GM23248 (cell line): Measurements from ENCODE around the gene MAP3K19. TPM values are rescaled to one million over a fixed set of nuclear protein-coding genes. Genes with fewer than 3 reads are reported as not detected.
"Not testable (repeated sequence)": the region's sequence is repeated elsewhere in the genome, so short reads cannot be mapped to it uniquely, and the experiment has no call there.

Source experiments
- DNase-seq: peaks from one replicate; pipeline ENCODE4 v3.0.0-alpha.2; 2015
- H2AFZ ChIP-seq: fragments of 200-600 bp; sonication (generic); 2 replicates; pipeline ENCODE4 v1.6.1; 2016; ENCODE audit warnings: antibody characterized with exemption
- H3F3A ChIP-seq: fragments of 200-600 bp; sonication (generic); 2 replicates; pipeline ENCODE4 v1.6.1; 2016; ENCODE audit warnings: mild to moderate bottlenecking, antibody characterized with exemption, mixed run types; ENCODE audit not compliant: insufficient read depth
- H3K27ac ChIP-seq: fragments of 200-600 bp; sonication (generic); 2 replicates; pipeline ENCODE4 v1.5.1; 2016; ENCODE audit warnings: mild to moderate bottlenecking
- H3K27me3 ChIP-seq: fragments of 200-600 bp; sonication (generic); replicated peaks from 2 replicates; pipeline ENCODE4 v1.6.1; 2016; ENCODE audit warnings: mild to moderate bottlenecking; ENCODE audit not compliant: insufficient read depth
- H3K36me3 ChIP-seq: fragments of 200-600 bp; sonication (generic); 2 replicates; pipeline ENCODE4 v1.6.1; 2016; ENCODE audit warnings: low read depth, mild to moderate bottlenecking
- H3K4me1 ChIP-seq: fragments of 200-600 bp; sonication (generic); 2 replicates; pipeline ENCODE4 v1.6.1; 2016; ENCODE audit warnings: mild to moderate bottlenecking; ENCODE audit not compliant: insufficient read depth
- H3K4me2 ChIP-seq: fragments of 200-600 bp; sonication (generic); one replicate; pipeline ENCODE4 v1.6.1; 2016; ENCODE audit warnings: mild to moderate bottlenecking; ENCODE audit not compliant: unreplicated experiment
- H3K4me3 ChIP-seq: fragments of 200-600 bp; sonication (generic); 2 replicates; pipeline ENCODE4 v1.5.1; 2016; ENCODE audit warnings: mild to moderate bottlenecking
- H3K79me2 ChIP-seq: fragments of 200-600 bp; sonication (generic); 2 replicates; pipeline ENCODE4 v1.6.1; 2016; ENCODE audit warnings: mild to moderate bottlenecking; ENCODE audit not compliant: insufficient read depth
- H3K9ac ChIP-seq: fragments of 200-600 bp; sonication (generic); 2 replicates; pipeline ENCODE4 v1.6.1; 2016; ENCODE audit warnings: mild to moderate bottlenecking
- H3K9me2 ChIP-seq: fragments of 200-600 bp; sonication (generic); 2 replicates; pipeline ENCODE4 v1.6.1; 2016; ENCODE audit warnings: mixed run types, mild to moderate bottlenecking, moderate library complexity; ENCODE audit not compliant: insufficient read depth
- H3K9me3 ChIP-seq: fragments of 200-600 bp; sonication (generic); one replicate; pipeline ENCODE4 v1.6.1; 2017; ENCODE audit warnings: low read depth
- H4K20me1 ChIP-seq: fragments of 200-600 bp; sonication (generic); 2 replicates; pipeline ENCODE4 v1.6.0; 2016; ENCODE audit not compliant: insufficient read depth
- EZH2 ChIP-seq: fragments of 200-600 bp; sonication (generic); IDR thresholded peaks from 2 replicates; pipeline ENCODE4 v1.6.1; 2018; ENCODE audit warnings: antibody characterized with exemption, mild to moderate bottlenecking; ENCODE audit not compliant: insufficient read depth, poor library complexity, severe bottlenecking
- EZH2phosphoT487 ChIP-seq: fragments of 200-600 bp; sonication (generic); IDR thresholded peaks from 2 replicates; pipeline ENCODE4 v1.6.1; 2018; ENCODE audit warnings: antibody characterized with exemption, moderate library complexity, mild to moderate bottlenecking, low read depth; ENCODE audit not compliant: insufficient read depth
- WGBS, 2 experiments: methylation state at CpG; one replicate each; pipeline ENCODE4 v1.1.6; 2015 to 2017; ENCODE audit warnings: low lambda C conversion rate in 2 of 2, low coverage in 1 of 2; ENCODE audit errors: missing lambda C conversion rate in 2 of 2; 5-methylcytosine and 5-hydroxymethylcytosine counted together
- in situ Hi-C: fragments of 300-500 bp; cut with MboI; formaldehyde crosslinking; loops from 2 replicates; pipeline ENCODE4 v1.15.0; 2020
- polyA plus RNA-seq: library from polyadenylated mRNA; unstranded; fragments of >200 nt; fragmentation: Nextera tagmentation; extraction: Ambion mirVana; gene quantifications from 2 replicates; pipeline ENCODE4 v1.2.1, GENCODE V29; 2016
- total RNA-seq: library from RNA; depleted of rRNA; stranded (reverse); fragments of >200 nt; shearing (Covaris generic); gene quantifications from 2 replicates; pipeline ENCODE4 v1.2.3, GENCODE V29; 2014

Gene MAP3K19
- total and polyA plus RNA-seq, 2 experiments from 2014 or later, result not detected

DNA sequence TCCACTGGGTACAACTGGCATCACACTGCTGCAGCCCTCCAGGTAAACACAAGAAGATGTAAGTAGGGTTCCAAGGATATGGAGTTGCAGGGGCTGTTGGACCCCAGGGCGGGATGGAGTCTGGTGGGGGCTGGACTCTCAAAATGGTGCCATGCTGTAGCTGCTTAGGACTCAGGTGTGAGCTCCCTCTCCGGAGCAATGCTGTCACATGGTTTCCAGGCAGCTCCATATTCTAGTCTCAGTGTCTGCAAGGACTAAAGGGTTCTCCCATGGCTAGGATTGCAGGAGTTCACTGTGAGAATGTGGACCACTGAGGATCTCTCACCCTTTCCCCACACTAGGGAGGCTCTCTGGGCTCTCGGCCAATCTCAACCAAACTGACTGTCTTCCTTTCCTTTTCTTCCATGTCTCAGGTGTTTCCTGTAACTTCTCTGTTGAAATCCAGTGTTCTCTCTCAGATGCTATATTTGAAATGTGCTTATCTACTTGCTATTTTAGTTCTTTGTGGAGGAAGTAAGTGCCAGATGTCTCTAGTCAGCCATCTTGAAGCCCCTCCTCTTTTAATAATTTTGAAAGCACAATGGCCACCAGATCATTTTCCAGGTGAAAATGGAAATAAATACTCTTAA, 71.1 kb downstream of the MAP3K19 start:
- Histone ChIP-seq H3K4me3 (no peak overlapping the region), H3K79me2 (no peaks in the 10 kb centered on the region), H3K27ac (no peak overlapping the region), H2AFZ (no peak overlapping the region), H3K36me3 (no peaks in the 10 kb centered on the region), H3K4me2 (no peak overlapping the region), H3K4me1 (no peaks in the 10 kb centered on the region), H3K27me3 (no peaks in the 10 kb centered on the region), H3F3A (no peaks in the 10 kb centered on the region), H3K9me3 (no peaks in the 10 kb centered on the region), H3K9ac (no peak overlapping the region), H3K9me2 (no peaks in the 10 kb centered on the region), H4K20me1 (no peaks in the 10 kb centered on the region)
- no peak for DNase-seq
- in situ Hi-C loops, result no loop called here
- 1 to 5% methylated on average over 3 of the region's 3 CpGs for WGBS, 2 experiments
- no peak for TF ChIP-seq EZH2
- no peak for TF ChIP-seq EZH2phosphoT487

DNA sequence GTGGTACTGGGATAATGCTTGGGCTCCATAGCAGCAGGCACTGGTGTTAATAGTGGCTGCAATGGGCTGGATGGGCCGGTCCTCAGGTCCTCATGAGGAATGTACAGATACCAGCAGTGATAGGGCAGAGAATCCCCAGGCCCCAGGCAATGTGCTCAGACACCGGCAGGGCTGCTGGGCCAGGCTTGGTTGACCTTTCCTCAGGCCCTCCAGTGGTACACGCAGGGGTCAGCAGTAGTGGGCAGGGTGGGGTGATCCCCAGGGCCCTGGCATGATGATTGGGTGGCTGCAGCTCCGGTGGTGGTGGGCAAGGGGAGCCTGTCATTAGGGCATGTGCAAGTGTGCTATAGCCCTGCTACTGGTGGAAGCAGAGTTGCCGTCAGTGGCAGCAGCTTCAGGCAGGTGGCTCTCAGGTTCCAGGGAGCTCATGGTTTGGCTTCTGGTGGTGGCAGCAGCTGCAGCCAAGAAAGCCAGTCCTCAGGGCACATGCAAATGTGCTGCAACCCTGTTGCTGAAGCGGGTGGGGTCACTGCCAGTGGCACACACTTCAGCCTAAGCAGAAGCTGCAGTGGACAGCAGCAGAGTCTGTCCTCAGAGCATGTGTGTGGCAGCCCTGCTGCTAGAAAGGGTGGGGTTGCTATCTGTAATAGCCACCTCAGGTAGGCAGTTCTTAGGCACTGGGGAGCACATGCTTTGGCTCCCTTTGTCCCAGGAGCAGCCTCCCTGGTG, 71.8 kb downstream of the MAP3K19 start:
- no peaks in the 10 kb centered on the region for H3K9me3 ChIP-seq
- H3K27me3 ChIP-seq, result no peaks in the 10 kb centered on the region
- no peaks in the 10 kb centered on the region for H3K36me3 ChIP-seq
- H4K20me1 ChIP-seq, result no peaks in the 10 kb centered on the region
- no peak overlapping the region for H2AFZ ChIP-seq
- in situ Hi-C loops, result no loop called here
- H3F3A ChIP-seq, result no peaks in the 10 kb centered on the region
- H3K9ac ChIP-seq, result no peak overlapping the region
- no peaks in the 10 kb centered on the region for H3K4me1 ChIP-seq
- no peak for DNase-seq
- no peak overlapping the region for H3K4me3 ChIP-seq
- no peaks in the 10 kb centered on the region for H3K79me2 ChIP-seq
- 60 to 68% methylated on average over 5 to 6 of the region's 6 CpGs for WGBS, 2 experiments
- H3K27ac ChIP-seq, result no peak overlapping the region
- no peak overlapping the region for H3K4me2 ChIP-seq
- no peak for TF ChIP-seq EZH2phosphoT487
- TF ChIP-seq EZH2, result no peak
- no peaks in the 10 kb centered on the region for H3K9me2 ChIP-seq

DNA sequence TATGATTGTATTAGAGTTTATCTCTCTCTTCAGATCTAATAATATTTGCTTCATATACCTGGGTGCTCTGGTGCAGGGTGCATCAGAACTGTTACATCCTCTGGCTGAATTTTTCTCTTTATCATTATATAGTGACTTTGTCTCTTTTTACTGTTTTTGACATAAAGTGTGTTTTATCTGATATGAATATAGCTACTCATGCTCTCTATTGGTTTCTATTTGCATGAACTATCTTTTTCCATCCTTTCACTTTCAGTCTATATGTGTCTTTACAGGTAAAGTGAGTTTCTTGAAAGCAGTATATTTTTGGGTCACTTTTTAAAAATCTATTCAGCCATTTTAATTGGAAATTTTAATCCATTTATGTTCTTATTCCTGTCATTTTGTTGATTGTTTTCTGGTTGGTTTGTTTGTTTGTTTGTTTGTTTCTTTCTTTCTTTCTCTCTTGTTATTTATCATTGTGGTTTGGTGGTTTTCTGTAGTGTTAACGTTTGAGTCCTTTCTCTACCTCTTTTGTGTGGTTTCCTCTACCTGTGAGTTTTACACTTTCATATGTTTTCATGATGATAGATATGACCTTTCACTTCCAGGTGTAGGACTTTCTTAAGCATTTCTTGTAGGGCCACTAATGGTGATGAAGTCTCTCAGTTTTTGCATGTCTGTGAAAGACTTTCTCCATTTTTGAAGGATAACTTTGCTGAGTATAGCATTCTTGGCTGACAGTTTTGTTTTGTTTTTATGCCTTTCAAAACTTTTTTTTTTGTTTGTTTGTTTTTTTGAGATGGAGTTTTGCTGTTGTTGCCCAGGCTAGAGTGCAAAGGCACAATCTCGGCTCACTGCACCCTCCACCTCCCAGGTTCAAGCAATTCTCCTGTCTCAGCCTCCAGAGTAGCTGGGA, 73.8 kb downstream of the MAP3K19 start:
- in situ Hi-C loops, result no loop called here
- H3K9me2 ChIP-seq, result no peaks in the 10 kb centered on the region
- H3F3A ChIP-seq, result no peaks in the 10 kb centered on the region
- H3K4me1 ChIP-seq, result no peaks in the 10 kb centered on the region
- H3K4me2 ChIP-seq, result no peak overlapping the region
- H3K9ac ChIP-seq, result no peak overlapping the region
- no peaks in the 10 kb centered on the region for H3K9me3 ChIP-seq
- H3K36me3 ChIP-seq, result no peaks in the 10 kb centered on the region
- no peaks in the 10 kb centered on the region for H3K27me3 ChIP-seq
- H4K20me1 ChIP-seq, result no peaks in the 10 kb centered on the region
- H3K27ac ChIP-seq, result no peak overlapping the region
- no peaks in the 10 kb centered on the region for H3K79me2 ChIP-seq
- no peak for DNase-seq
- no peak overlapping the region for H3K4me3 ChIP-seq
- no peak overlapping the region for H2AFZ ChIP-seq
- TF ChIP-seq EZH2phosphoT487 (no peak), EZH2 (no peak)
- WGBS, 2 experiments, result 46 to 47% methylated on average over 2 of the region's 2 CpGs

DNA sequence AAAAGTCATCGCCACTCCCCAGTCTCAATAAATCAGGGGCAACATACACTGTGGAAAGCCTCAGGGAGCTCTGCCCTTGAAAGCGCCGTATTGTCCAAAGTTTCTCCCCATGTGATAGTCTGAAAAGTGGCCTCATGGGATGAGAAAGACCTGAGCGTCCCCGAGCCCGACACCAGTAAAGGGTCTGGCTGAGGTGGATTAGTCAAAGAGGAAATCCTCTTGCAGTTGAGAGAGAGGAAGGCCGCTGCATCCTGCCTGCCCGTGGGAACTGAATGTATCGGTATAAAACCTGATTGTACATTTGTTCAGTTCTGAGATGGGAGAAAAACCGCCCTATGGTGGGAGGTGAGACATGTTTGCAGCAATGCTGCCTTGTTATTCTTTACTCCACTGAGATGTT, 80.1 kb downstream of the MAP3K19 start:
- DNase-seq, H2AFZ ChIP-seq, H3K79me2 ChIP-seq, H4K20me1 ChIP-seq, H3K4me3 ChIP-seq, H3K9me2 ChIP-seq, H3K36me3 ChIP-seq, H3K4me1 ChIP-seq, H3K9ac ChIP-seq, H3K4me2 ChIP-seq, H3K27me3 ChIP-seq, H3K27ac ChIP-seq, H3K9me3 ChIP-seq, in situ Hi-C loops: not testable (repeated sequence)
- WGBS, 2 experiments, result 67% methylated on average over 10 of the region's 10 CpGs
- H3F3A ChIP-seq, result 0 out of 2 replicates have a peak, but pooled peaks cover 19% of the 10 kb centered on the region
